ENCODE results near the gene LGALS1.
A peak's percentile ranks its signal among the peaks of the same experiment; 100 is the strongest.

Gene LGALS1

DNA sequence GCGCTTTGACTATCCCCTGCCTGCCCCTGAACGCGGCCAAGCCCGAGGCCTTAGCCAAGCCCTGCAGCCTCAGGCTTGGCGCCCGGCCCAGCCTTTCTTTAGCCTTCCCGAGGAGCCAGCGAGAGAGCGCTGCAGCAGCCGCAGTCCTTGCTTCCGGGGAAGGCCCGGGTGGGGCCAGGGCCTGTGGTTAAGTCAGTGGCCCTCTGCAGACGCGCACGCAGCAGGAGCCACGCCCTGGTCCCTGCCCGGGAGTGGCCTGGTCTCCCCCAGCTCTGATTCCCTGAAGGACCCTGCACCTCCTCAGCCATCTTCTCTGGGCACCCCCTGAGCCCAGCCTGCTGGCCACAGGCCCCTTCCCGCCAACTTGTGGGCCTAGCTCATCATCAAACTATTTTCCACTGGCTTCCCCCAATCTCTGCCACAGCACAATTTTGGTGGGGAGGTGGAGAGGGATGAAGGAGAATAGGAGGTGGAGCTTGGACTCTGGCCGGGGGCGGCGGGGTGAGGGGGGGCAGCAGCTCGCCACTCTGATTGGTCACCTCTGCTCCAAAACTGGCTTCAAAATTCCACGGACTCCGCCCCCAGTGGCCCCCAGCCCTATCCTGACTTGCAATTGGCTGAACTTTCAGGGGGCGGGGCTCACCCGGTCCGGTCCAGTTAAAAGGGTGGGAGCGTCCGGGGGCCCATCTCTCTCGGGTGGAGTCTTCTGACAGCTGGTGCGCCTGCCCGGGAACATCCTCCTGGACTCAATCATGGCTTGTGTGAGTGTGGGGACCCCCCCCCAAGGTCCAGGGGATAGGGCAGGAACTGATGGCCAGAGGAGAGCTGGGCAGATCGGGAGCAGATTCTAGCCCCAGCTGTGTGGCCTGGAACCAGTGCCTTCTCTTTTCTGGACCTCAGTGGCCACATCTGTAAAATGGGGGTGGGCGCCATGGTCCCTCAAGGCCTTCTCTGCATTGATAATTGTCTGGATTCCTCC lies at the start of gene LGALS1:
TSS of gene LGALS1 (plus strand) at position 686 of the 979 bp plus-strand sequence. CDS start at position 753, 67 bp downstream.
- TF ChIP-seq, protein P1, sequence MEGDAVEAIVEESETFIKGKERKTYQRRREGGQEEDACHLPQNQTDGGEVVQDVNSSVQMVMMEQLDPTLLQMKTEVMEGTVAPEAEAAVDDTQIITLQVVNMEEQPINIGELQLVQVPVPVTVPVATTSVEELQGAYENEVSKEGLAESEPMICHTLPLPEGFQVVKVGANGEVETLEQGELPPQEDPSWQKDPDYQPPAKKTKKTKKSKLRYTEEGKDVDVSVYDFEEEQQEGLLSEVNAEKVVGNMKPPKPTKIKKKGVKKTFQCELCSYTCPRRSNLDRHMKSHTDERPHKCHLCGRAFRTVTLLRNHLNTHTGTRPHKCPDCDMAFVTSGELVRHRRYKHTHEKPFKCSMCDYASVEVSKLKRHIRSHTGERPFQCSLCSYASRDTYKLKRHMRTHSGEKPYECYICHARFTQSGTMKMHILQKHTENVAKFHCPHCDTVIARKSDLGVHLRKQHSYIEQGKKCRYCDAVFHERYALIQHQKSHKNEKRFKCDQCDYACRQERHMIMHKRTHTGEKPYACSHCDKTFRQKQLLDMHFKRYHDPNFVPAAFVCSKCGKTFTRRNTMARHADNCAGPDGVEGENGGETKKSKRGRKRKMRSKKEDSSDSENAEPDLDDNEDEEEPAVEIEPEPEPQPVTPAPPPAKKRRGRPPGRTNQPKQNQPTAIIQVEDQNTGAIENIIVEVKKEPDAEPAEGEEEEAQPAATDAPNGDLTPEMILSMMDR (conservative IDR thresholded peaks at IDR 0.05; ENCODE audit: low read depth, low read length): no peak
- peak within 1 kb of the TSS; percentile 52 for H3K4me3 ChIP-seq (ENCODE audit: low read length)
- DNase-seq (ENCODE audit: low read depth): peak; percentile 67

DNA sequence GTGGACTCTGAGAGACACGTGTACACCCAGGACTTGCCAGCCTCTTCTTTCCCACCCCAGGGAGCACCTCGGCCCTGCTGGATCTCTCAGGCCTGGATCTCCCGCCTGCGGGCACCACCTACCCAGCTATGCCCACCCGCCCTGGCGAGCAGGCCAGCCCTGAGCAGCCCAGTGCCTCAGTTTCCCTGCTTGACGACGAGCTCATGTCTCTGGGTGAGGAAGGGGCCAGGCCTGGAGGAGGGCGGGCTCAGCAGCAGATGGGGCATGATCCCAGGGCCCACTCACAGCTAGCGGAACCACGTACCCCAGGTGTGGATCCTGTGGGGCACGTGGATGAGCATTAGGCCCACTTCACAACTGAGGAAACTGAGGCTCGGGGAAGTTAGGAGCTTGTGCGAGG lies 49.7 kb upstream of the LGALS1 start:
- no peak overlapping the region for H3K4me3 ChIP-seq (ENCODE audit: low read length)
- no peak for DNase-seq (ENCODE audit: low read depth)
- TF ChIP-seq, protein P1 (conservative IDR thresholded peaks at IDR 0.05; ENCODE audit: low read depth, low read length): no peak

DNA sequence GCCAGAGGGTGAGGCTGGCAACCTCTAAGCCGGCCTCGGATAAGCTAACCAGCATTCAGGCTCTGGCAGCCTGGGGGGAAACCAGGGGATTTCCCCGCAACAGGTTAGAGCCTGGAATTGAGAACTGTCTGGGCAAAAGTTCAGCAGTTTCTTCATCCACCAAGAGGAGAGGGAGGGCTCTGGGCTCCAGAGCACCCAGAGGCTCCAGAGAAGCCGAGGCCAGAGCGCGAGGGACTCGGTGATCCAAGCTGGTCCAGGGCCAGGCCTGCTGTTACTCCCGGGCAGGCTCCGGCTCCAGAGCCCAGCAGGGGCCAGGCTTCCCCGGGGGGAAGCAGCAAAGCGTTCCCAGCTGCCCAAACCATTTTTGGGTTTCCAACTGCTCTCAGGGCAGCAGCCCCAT lies 49.3 kb upstream of the LGALS1 start:
- H3K4me3 ChIP-seq (ENCODE audit: low read length): no peak overlapping the region

DNA sequence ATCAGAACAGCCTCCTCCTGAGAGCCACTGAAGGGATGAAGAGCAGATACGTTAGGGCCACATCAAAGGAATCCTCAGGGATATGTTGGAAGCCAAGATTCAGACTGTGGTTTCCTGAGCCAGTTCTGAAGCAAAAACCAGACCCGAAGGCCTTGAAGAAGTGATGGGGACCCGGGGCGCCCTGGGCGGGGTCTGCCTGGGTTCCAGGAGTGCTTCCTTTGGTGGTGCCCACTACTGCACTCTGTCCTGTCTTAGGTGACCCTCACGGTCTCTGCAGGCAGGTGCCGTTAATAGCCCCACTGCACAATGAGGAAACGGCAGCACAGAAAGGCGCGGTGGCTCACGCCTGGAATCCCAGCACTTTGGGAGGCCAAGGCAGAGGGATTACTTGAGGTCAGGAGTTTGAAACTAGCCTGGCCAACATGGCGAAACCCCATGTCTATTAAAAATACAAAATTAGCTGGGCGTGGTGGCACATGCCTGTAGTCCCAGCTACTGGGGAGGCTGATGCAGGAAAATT lies 48.8 kb upstream of the LGALS1 start:
- H3K4me3 ChIP-seq (ENCODE audit: low read length): no peak overlapping the region
- TF ChIP-seq, protein P1 (conservative IDR thresholded peaks at IDR 0.05; ENCODE audit: low read depth, low read length): no peak
- DNase-seq (ENCODE audit: low read depth): no peak

More for the DNA sequence above, 49.3 kb upstream of the LGALS1 start:
- TF ChIP-seq, protein P1 (conservative IDR thresholded peaks at IDR 0.05; ENCODE audit: low read depth, low read length): no peak
- no peak for DNase-seq (ENCODE audit: low read depth)

DNA sequence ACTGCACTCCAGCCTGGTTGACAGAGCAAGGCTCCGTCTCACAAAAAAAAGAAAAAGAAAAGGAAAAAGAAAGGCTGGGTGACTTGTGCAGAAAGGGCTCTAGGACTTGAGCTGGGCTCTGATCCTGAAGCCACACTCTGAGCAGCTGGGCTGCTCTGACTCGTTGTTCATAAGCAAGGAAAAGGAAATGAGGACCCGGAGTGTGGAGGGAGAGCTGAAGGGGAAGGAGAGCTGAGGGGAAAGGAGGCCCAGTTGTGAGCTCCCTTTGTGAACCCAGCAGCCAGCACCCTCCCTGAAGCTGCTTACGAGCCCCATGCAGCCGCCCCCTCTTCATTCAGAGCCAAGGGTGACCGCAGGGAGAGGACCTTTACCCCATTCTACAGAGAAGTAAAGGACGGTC lies 48.3 kb upstream of the LGALS1 start:
- H3K4me3 ChIP-seq (ENCODE audit: low read length): no peak overlapping the region
- no peak for DNase-seq (ENCODE audit: low read depth)
- TF ChIP-seq, protein P1 (conservative IDR thresholded peaks at IDR 0.05; ENCODE audit: low read depth, low read length): no peak

DNA sequence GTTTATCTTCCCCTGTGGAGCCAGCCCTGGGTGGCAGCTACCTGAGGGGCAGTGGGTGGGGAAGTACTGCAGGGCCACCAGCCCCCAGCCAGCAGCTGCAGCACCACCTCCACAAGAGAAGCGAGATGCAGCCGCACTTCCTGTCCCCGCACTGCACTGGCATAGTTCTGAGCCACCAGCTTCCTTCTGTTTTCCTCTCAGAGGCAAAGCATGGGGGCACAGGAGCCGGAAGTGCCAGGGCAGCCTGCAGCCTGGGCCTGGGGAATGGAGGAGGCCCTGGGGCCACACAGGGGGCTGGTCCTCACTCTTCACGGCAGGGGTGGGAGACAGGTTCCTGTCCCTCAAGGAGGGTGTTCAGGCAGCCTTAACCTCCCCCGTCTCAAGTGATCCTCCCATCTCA lies 47.9 kb upstream of the LGALS1 start:
- H3K4me3 ChIP-seq (ENCODE audit: low read length): no peak overlapping the region
- TF ChIP-seq, protein P1 (conservative IDR thresholded peaks at IDR 0.05; ENCODE audit: low read depth, low read length): no peak
- no peak for DNase-seq (ENCODE audit: low read depth)
